GM15510 (cell line): ENCODE results near the gene UCKL1.

Source experiments
- POLR2A ChIP-seq: IDR thresholded peaks from 3 replicates; pipeline ENCODE4 v1.6.1; 2011; ENCODE audit warnings: borderline replicate concordance; ENCODE audit not compliant: insufficient read length; ENCODE audit errors: extremely low read depth

UCKL1 gene

GRCh38 chr20:63942969-63943807 lies 13.0 kb downstream of the UCKL1 start:
- TF ChIP-seq POLR2A: no peak

DNA sequence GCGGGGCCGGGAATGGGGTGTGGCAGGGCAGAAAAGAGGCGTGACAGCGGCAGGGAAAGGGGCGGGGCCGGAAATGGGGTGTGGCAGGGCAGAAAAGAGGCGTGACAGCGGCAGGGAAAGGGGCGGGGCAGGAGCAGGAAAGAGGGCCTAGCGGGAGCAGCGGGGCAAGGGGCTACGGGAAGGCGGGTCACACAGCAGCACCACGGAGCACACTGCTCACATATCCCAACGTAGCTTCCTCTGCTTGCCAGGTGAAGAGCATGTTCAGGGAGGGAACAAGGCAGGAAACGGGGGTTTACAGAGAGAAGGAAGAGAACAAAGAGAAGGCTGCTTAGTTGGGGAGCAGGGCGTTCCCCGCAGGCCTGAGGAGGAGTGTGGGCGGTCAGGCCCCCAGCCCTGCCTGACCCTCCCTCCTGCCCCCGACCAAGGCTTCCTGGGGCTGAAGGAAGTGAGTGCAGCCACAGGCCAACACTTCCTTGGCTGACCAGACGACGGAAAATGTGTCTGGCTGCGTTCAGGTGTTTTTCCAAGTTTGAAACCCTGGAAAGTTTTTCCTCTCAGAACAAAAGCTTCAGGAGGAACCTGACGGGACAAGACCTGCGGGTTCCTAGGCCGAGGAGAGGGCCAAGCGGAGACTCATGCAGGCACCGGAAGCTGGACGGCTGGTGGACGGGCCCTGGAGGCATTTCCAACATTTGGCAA lies 13.8 kb downstream of the UCKL1 start:
- TF ChIP-seq POLR2A: no peak

DNA sequence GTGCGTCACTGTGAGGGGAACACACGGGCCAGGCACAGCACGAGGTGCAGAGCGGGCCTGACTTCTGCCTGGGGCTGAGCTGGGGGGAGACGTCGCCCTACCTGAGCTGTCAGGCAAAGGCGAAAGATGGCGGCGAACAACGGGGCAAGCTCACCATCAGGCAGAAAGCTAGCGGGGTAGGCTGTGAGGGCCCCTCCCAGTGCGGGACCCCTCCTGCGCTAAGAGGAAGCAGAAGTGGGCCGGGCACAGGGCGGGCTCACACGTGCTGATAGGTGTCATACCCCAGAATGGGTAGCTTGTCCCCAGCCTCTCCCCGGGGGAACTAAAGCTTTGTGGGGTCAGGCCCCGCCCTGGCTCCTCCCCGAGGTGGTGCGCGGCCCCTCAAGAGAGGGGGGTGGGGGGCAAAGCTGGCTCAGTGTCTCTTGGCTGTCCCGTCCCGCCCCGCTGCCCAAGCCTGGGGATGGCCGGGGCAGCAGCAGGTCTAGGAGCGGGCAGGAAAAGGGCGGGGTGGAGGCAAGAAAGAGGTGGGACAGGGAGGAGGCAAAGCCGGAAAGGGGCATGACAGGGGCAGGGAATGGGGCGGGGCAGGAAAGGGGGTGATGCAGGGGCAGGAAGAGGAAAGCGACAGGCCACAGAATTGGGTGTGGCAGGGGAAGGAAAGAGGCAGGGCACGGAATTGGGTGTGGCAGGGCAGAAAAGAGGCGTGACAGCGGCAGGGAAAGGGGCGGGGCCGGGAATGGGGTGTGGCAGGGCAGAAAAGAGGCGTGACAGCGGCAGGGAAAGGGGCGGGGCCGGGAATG lies 14.7 kb downstream of the UCKL1 start:
- no peak for TF ChIP-seq POLR2A

DNA sequence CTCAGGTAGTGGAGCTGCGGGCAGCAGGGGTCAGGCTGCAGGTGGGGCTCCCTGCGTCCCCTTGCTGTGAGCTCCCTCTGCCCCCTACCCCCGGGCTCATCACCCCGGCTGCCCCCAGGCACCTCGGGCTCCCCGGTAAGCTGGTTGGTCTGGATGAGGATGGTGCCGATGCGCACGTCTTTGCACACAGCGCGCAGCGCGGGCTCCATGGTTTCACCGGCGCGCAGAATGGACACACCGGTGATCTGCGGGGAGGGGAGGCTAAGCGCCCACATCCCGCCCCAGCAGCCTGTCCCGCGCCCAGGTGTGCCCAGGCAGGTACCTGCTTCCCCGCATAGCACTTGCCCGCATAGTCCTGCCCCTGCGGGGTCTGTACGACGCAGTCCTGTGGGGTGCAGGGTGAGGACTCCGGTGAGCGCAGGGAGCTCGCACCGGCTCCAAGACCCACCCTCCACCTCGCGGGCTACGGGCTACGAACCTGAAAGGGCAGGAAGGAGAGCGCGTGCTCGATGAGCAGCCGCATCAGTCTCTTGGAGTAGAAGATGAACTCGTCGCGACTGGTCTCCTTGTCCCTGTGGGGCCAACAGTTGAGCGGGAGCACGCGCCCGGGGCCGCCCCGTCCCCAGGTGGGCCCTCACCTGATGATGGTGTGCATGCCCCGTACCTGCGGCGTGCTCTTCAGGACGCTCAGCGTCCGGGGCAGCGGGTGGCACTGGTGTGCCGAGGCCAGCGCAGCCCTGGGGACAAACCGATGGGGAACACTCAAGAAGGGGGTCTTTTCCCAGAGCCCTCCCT lies 15.5 kb downstream of the UCKL1 start:
- TF ChIP-seq POLR2A: no peak

GRCh38 chr20:63940071-63940471 lies 16.1 kb downstream of the UCKL1 start:
- no peak for TF ChIP-seq POLR2A

DNA sequence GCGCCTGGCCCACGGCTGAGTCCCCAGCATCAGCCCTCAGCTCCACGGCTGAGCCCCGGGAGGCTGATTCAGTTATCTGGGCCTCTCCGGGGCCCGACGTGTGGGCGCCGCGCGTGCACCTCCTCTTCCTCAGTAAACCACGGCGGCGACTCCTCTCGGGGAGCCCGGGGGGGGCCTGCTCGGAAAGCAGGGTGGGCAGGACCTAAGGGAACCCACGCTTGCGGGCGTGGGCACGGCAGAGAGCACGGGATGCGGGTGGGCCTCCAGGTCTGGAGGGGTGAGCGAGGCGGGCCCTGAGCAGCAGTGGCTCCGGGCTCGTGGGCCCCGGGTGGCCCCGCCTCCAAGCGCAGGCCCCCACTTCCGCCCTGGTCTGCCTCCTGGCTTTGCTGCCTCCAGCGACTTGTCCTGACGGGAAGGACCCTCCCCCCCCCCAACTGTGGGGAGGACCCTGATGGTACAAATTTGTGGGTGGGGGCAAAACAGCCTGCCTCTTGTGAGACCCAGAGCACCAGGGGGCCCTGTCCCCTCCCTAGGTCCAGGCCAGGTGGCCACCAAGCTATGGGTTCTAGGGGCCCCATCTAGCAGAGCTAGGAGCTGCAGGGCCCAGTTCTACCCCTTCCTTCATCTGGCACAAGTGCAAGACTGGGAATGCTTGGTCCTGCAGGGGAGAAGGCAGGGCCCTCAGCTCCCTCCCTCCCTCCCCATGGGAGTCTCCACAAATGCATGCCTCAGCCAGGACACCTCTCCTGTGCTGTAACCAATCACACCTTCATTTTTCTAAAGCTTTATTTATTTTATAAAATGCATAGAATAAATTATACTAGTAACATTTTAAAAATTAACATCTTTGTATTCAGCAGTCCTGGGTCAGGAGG lies 16.9 kb downstream of the UCKL1 start:
- TF ChIP-seq POLR2A: no peak

DNA sequence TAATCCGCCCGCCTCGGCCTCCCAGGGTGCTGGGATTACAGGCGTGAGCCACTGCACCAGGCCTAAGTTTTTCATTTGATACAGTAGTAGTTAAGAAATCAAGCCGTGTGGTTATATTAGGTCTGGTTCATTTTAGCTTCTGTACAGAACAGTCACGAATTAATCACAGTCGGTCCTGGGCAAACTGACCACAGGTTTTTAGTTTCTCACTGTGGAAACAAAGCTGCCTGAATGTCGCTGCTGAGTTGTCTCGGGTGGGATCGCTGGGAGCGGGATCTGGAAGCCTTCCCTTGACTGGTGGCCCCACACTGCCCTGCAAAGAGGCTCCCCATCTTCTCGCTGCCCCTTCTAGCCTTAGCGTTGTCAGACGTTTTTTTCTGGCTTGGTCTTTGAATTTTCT lies 18.6 kb downstream of the UCKL1 start:
- TF ChIP-seq POLR2A: no peak

DNA sequence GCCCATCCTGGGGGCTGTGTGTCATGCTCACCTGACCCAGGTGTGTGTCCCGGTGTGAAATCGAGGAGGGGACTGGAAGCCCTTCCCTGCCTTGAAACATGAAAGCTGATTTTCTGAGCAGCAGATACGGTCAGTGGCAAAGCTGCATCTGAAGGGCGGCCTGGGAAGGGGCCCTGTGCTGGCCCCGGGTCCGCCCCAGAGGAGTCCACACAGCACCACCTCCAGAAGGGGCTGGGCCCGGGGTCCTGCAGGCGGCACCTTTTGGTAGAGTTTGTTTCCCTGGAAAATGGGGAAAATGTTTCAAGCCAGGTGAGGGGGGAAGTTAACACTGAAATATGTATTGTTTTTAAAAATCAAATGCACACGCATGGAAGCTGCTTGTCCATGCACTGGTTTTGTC lies 20.8 kb downstream of the UCKL1 start:
- no peak for TF ChIP-seq POLR2A

- TF ChIP-seq POLR2A: no peak
Observed at GRCh38 chr20:63934271-63935068, 21.7 kb downstream of the UCKL1 start.

DNA sequence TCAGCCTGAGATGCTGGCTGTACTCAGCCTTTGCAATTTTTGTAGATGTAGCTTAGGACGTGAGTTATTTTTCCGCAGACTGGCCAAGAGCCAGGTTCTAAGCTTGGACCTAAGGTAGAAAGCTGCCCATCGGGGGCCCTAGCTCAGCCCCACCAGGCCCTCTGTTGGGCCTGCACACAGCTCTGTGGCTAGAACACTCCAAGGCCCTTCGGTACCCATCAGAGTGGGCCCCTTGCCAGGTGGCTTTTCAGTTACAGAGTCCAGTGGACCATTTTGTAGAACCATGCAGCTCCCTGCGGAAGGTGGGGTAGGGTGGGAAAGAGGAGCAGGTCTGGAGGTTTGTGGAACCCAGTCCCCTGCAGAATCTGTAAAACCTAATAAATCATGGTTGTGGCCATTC lies 22.6 kb downstream of the UCKL1 start:
- no peak for TF ChIP-seq POLR2A

GRCh38 chr20:63932606-63933160 lies 23.5 kb downstream of the UCKL1 start:
- TF ChIP-seq POLR2A: no peak

GRCh38 chr20:63931735-63932134 lies 24.5 kb downstream of the UCKL1 start:
- TF ChIP-seq POLR2A: no peak
